HCT116 (cell line): Measurements from ENCODE around the gene SEMA4C. TPM values are rescaled to one million over a fixed set of nuclear protein-coding genes. Genes with fewer than 3 reads are reported as not detected.
"Not testable (repeated sequence)": the region's sequence is repeated elsewhere in the genome, so short reads cannot be mapped to it uniquely, and the experiment has no call there.

Experiments used
- ATAC-seq: fragments of 200-7000 bp; cut with Tn5 transposase; 2 replicates; pipeline ENCODE4 v1.9.1; 2020; ENCODE audit warnings: mild to moderate bottlenecking, moderate library complexity
- BruUV-seq: library from RNA; stranded (reverse); fragments of 400-500 nt; replicated peaks from 2 replicates; lab custom pipeline; 2021; lab: Mats Ljungman, UMichigan
- CTCF ChIA-PET: fragments of 300-600 bp; sonication (Branson Sonifier 250); formaldehyde crosslinking; loops from one replicate; lab custom pipeline; 2021; ENCODE audit warnings: antibody characterized with exemption; lab: Charles Lee
- POLR2A ChIA-PET: fragments of 300-600, 350-600 bp; sonication (Branson Sonifier 250); formaldehyde crosslinking; loops from one replicate; lab custom pipeline; 2021; ENCODE audit warnings: antibody characterized with exemption; lab: Charles Lee
- RAD21 ChIA-PET, 2 experiments: fragments of 300-600 bp; sonication (Branson Sonifier 250); formaldehyde crosslinking; loops; one replicate each; lab custom pipeline; 2023; ENCODE audit warnings: low total read pairs in 2 of 2; ENCODE audit not compliant: uncharacterized antibody in 2 of 2, unreplicated experiment in 2 of 2, low non-redundant PET in 1 of 2; lab: Charles Lee
- DNase-seq: peaks from one replicate; pipeline ENCODE4 v3.0.0-alpha.2; 2010; ENCODE audit warnings: low read depth, low spot score
- H2AFZ ChIP-seq: fragments of 200-600 bp; shearing (Covaris generic), sonication (generic); 2 replicates; pipeline ENCODE4 v1.6.1; 2017; ENCODE audit warnings: low read depth, mixed run types, mixed read lengths, antibody characterized with exemption, low read length; ENCODE audit not compliant: poor library complexity, severe bottlenecking
- H3K27ac ChIP-seq: 2 replicates; pipeline ENCODE4 v1.5.1; 2012; ENCODE audit warnings: low read depth, low read length
- H3K27me3 ChIP-seq: fragments of 200-600 bp; sonication (generic); 2 replicates; pipeline ENCODE4 v1.6.1; 2016; ENCODE audit warnings: mixed run types, low read length, mixed read lengths; ENCODE audit not compliant: insufficient read depth
- H3K36me3 ChIP-seq, 2 experiments: fragments of 200-500 bp in 1 of 2; fragments of 200-600 bp in 1 of 2; sonication (Bioruptor generic) in 1 of 2; sonication (generic) in 1 of 2; 2 replicates each; pipeline versions ENCODE4 v1.5.1 to v1.6.1; 2014 to 2016; ENCODE audit warnings: low read length in 2 of 2, inconsistent platforms in 1 of 2, mixed read lengths in 1 of 2, mixed run types in 1 of 2; ENCODE audit not compliant: insufficient read depth in 2 of 2, control insufficient read depth in 1 of 2
- H3K4me1 ChIP-seq, 2 experiments: fragments of 200-600 bp in 1 of 2; sonication (generic) in 1 of 2; 2 replicates each; pipeline versions ENCODE4 v1.5.1 to v1.6.1; 2012 to 2017; ENCODE audit warnings: low read length in 2 of 2, inconsistent platforms in 1 of 2, mild to moderate bottlenecking in 1 of 2, mixed read lengths in 1 of 2, mixed run types in 1 of 2, moderate library complexity in 1 of 2; ENCODE audit not compliant: insufficient read depth in 2 of 2, control insufficient read depth in 1 of 2
- H3K4me2 ChIP-seq: fragments of 200-600 bp; sonication (generic); 2 replicates; pipeline ENCODE4 v1.6.1; 2017; ENCODE audit warnings: mixed run types, low read length, mixed read lengths
- H3K4me3 ChIP-seq, 2 experiments: fragments of 200-600 bp in 1 of 2; sonication (generic) in 1 of 2; replicated peaks in 1 of 2; 2 replicates each; pipeline ENCODE4 v1.5.1; 2011 to 2016; ENCODE audit warnings: low read length in 2 of 2, control low read depth in 1 of 2, low read depth in 1 of 2, mild to moderate bottlenecking in 1 of 2, mixed read lengths in 1 of 2, mixed run types in 1 of 2
- H3K79me2 ChIP-seq: fragments of 200-600 bp; sonication (generic); 2 replicates; pipeline ENCODE4 v1.6.1; 2017; ENCODE audit warnings: mild to moderate bottlenecking, mixed run types, low read length, moderate library complexity, mixed read lengths; ENCODE audit not compliant: insufficient read depth
- H3K9ac ChIP-seq: fragments of 200-600 bp; sonication (generic); 2 replicates; pipeline ENCODE4 v1.6.1; 2016; ENCODE audit warnings: low read length, mixed read lengths
- H3K9me2 ChIP-seq: fragments of 200-600 bp; sonication (generic), shearing (Covaris generic); 2 replicates; pipeline ENCODE4 v1.6.1; 2017; ENCODE audit warnings: mixed run types, mild to moderate bottlenecking, moderate library complexity; ENCODE audit not compliant: insufficient read depth
- H3K9me3 ChIP-seq, 2 experiments: fragments of 200-500 bp in 1 of 2; fragments of 200-600 bp in 1 of 2; sonication (Bioruptor generic) in 1 of 2; sonication (generic) in 1 of 2; 2 replicates each; pipeline ENCODE4 v1.6.1; 2014 to 2017; ENCODE audit warnings: low read length in 2 of 2, mixed read lengths in 2 of 2, inconsistent platforms in 1 of 2, low read depth in 1 of 2, mild to moderate bottlenecking in 1 of 2, mixed run types in 1 of 2, moderate library complexity in 1 of 2; ENCODE audit not compliant: control insufficient read depth in 1 of 2, insufficient read depth in 1 of 2
- H4K20me1 ChIP-seq: fragments of 200-600 bp; sonication (generic), shearing (Covaris generic); 2 replicates; pipeline ENCODE4 v1.6.1; 2017; ENCODE audit warnings: mixed run types, mild to moderate bottlenecking, moderate library complexity; ENCODE audit not compliant: insufficient read depth
- CBX3 ChIP-seq: IDR thresholded peaks from 2 replicates; pipeline ENCODE4 v1.6.1; 2012; ENCODE audit warnings: low read depth
- CEBPB ChIP-seq: IDR thresholded peaks from 2 replicates; pipeline ENCODE4 v1.6.1; 2012; ENCODE audit warnings: low read depth
- EZH2 ChIP-seq: fragments of 200-600 bp; sonication (generic); IDR thresholded peaks from 2 replicates; pipeline ENCODE4 v1.6.1; 2017; ENCODE audit warnings: antibody characterized with exemption, mixed run types
- SIN3A ChIP-seq: IDR thresholded peaks from 2 replicates; pipeline ENCODE4 v1.6.1; 2012; ENCODE audit warnings: low read depth
- SP1 ChIP-seq: IDR thresholded peaks from 2 replicates; pipeline ENCODE4 v1.6.1; 2012; ENCODE audit warnings: low read depth
- SRF ChIP-seq: IDR thresholded peaks from 2 replicates; pipeline ENCODE4 v1.6.1; 2012; ENCODE audit warnings: low read depth
- ZBTB33 ChIP-seq: IDR thresholded peaks from 2 replicates; pipeline ENCODE4 v1.6.1; 2011; ENCODE audit warnings: mild to moderate bottlenecking, low read length, moderate library complexity; ENCODE audit not compliant: insufficient replicate concordance; ENCODE audit errors: extremely low read depth
- intact Hi-C: fragments of 100-400 bp; cut with micrococcal nuclease; formaldehyde crosslinking; loops from 2 replicates; pipeline ENCODE4 v1.10.0; 2022
- total RNA-seq: library from RNA; stranded (reverse); gene quantifications from one replicate; pipeline ENCODE4 v1.2.1, GENCODE V29; 2021; ENCODE audit not compliant: unreplicated experiment

Gene SEMA4C
- total RNA-seq, 1 experiment from 2014 or later = 25.4 TPM

- peaks cover 29 to 30% of the 10 kb centered on the region in 2 experiments for H3K36me3 ChIP-seq
- H4K20me1 ChIP-seq = no peaks in the 10 kb centered on the region
- H3K9ac ChIP-seq = no peak overlapping the region
- ChIA-PET CTCF (no interaction called here), POLR2A (no interaction called here), RAD21 (no interaction called here)
- no peak overlapping the region for H3K4me3 ChIP-seq
- BruUV-seq = no TSS peak
- no peak overlapping the region for H2AFZ ChIP-seq
- ATAC-seq = no peak
- H3K27me3 ChIP-seq = no peaks in the 10 kb centered on the region
- TF ChIP-seq SRF (no peak), CEBPB (no peak), ZBTB33 (no peak), SP1 (no peak), EZH2 (no peak), SIN3A (no peak), CBX3 (no peak)
- DNase-seq = no peak
- H3K79me2 ChIP-seq = peaks cover 24% of the 10 kb centered on the region; the same call in 1 of the 2 replicates
- H3K27ac ChIP-seq = no peak overlapping the region
- peaks cover 9 to 15% of the 10 kb centered on the region in 2 experiments for H3K4me1 ChIP-seq
- no peak overlapping the region for H3K4me2 ChIP-seq
- intact Hi-C loops = no loop called here
- H3K9me2 ChIP-seq = no peaks in the 10 kb centered on the region
- H3K9me3 ChIP-seq = no peaks in the 10 kb centered on the region
These were observed 6.1 kb downstream of the SEMA4C start for GRCh38 chr2:96863575-96864342.

- POLR2A ChIA-PET, DNase-seq, H3K9me2 ChIP-seq, intact Hi-C loops, CTCF ChIA-PET, H3K9me3 ChIP-seq, RAD21 ChIA-PET, H3K27ac ChIP-seq, H3K4me3 ChIP-seq, ATAC-seq, H4K20me1 ChIP-seq, BruUV-seq, H3K4me2 ChIP-seq, H3K27me3 ChIP-seq, H3K9ac ChIP-seq, H2AFZ ChIP-seq: not testable (repeated sequence)
- Histone ChIP-seq H3K36me3 (peaks cover 29 to 30% of the 10 kb centered on the region in 2 experiments), H3K79me2 (peaks cover 17% of the 10 kb centered on the region; the same call in 1 of the 2 replicates), H3K4me1 (peaks cover 11 to 16% of the 10 kb centered on the region in 2 experiments)
These were observed 6.8 kb downstream of the SEMA4C start for GRCh38 chr2:96863056-96863455.
